IMR-90 (cell line): Measurements from ENCODE around the gene LIMS4. TPM values are rescaled to one million over a fixed set of nuclear protein-coding genes. Genes with fewer than 3 reads are reported as not detected.
"Not testable (repeated sequence)": the region's sequence is repeated elsewhere in the genome, so short reads cannot be mapped to it uniquely, and the experiment has no call there.

Experiments
- ATAC-seq: fragments of 200-7000 bp; cut with Tn5 transposase; 2 replicates; pipeline ENCODE4 v1.9.1; 2020; ENCODE audit warnings: low read depth, mild to moderate bottlenecking, moderate library complexity
- BruUV-seq: library from RNA; stranded (reverse); fragments of 400-500 nt; replicated peaks from 2 replicates; lab custom pipeline; 2021; lab: Mats Ljungman, UMichigan
- CTCF ChIA-PET: fragments of 300-600 bp; formaldehyde crosslinking; extraction: SDS; loops from one replicate; lab custom pipeline; 2021; ENCODE audit warnings: antibody characterized with exemption; lab: Yijun Ruan, JAX
- POLR2A ChIA-PET: fragments of 300-600 bp; sonication (Branson Sonifier 250); formaldehyde crosslinking; loops from one replicate; lab custom pipeline; 2022; ENCODE audit warnings: antibody characterized with exemption; ENCODE audit not compliant: unreplicated experiment; lab: Charles Lee
- DNase-seq: peaks from one replicate; pipeline ENCODE4 v3.0.0; 2013
- H2AFZ ChIP-seq: replicated peaks from 2 replicates; pipeline ENCODE3; 2013; ENCODE audit warnings: low read length, mild to moderate bottlenecking; ENCODE audit not compliant: poor library complexity
- H2AK5ac ChIP-seq: 2 replicates; pipeline ENCODE4 v1.6.1; 2013; ENCODE audit warnings: low read depth, low read length, inconsistent platforms
- H2AK9ac ChIP-seq: replicated peaks from 2 replicates; pipeline ENCODE3; 2013; ENCODE audit warnings: mild to moderate bottlenecking, low read depth, low read length, moderate library complexity; ENCODE audit not compliant: poor library complexity
- H2BK120ac ChIP-seq: 2 replicates; pipeline ENCODE4 v1.6.1; 2013; ENCODE audit warnings: low read depth, low read length, inconsistent platforms
- H2BK15ac ChIP-seq: 3 replicates; pipeline ENCODE4 v1.6.1; 2013; ENCODE audit warnings: low read depth, low read length, inconsistent platforms
- H2BK20ac ChIP-seq: 2 replicates; pipeline ENCODE4 v1.6.1; 2013; ENCODE audit warnings: low read depth, mild to moderate bottlenecking, inconsistent platforms, low read length, moderate library complexity
- H2BK5ac ChIP-seq: 2 replicates; pipeline ENCODE4 v1.6.1; 2013; ENCODE audit warnings: mild to moderate bottlenecking, low read depth, low read length, inconsistent platforms; ENCODE audit not compliant: poor library complexity, severe bottlenecking
- H3K14ac ChIP-seq: replicated peaks from 2 replicates; pipeline ENCODE4 v1.6.1; 2013; ENCODE audit warnings: low read depth, low read length, inconsistent platforms
- H3K18ac ChIP-seq: 2 replicates; pipeline ENCODE4 v1.6.1; 2013; ENCODE audit warnings: low read depth, low read length, control low read depth
- H3K23ac ChIP-seq: 2 replicates; pipeline ENCODE4 v1.6.1; 2013; ENCODE audit warnings: low read depth, low read length, inconsistent platforms
- H3K27ac ChIP-seq: 2 replicates; pipeline ENCODE4 v1.5.1; 2013; ENCODE audit warnings: mild to moderate bottlenecking, control low read depth, low read length; ENCODE audit not compliant: insufficient read depth
- H3K27me3 ChIP-seq: 2 replicates; pipeline ENCODE4 v1.6.1; 2013; ENCODE audit warnings: low read length; ENCODE audit not compliant: control insufficient read depth, insufficient read depth
- H3K36me3 ChIP-seq: 2 replicates; pipeline ENCODE4 v1.6.1; 2013; ENCODE audit warnings: low read length, mixed read lengths; ENCODE audit not compliant: control insufficient read depth, insufficient read depth
- H3K4ac ChIP-seq: 2 replicates; pipeline ENCODE4 v1.6.1; 2013; ENCODE audit warnings: low read depth, low read length, inconsistent platforms
- H3K4me1 ChIP-seq: 2 replicates; pipeline ENCODE4 v1.6.1; 2013; ENCODE audit warnings: low read length, mixed read lengths; ENCODE audit not compliant: control insufficient read depth, insufficient read depth
- H3K4me2 ChIP-seq: 2 replicates; pipeline ENCODE4 v1.6.1; 2013; ENCODE audit warnings: low read depth, mild to moderate bottlenecking, control low read depth, low read length, moderate library complexity
- H3K4me3 ChIP-seq: 2 replicates; pipeline ENCODE4 v1.5.1; 2013; ENCODE audit warnings: low read depth, mild to moderate bottlenecking, control low read depth, low read length, moderate library complexity; ENCODE audit not compliant: insufficient read depth
- H3K56ac ChIP-seq: 2 replicates; pipeline ENCODE4 v1.6.1; 2013; ENCODE audit warnings: low read length, inconsistent platforms; ENCODE audit not compliant: insufficient read depth; ENCODE audit errors: extremely low read depth
- H3K79me1 ChIP-seq, 2 experiments: 2 replicates each; pipeline ENCODE4 v1.6.1; 2013; ENCODE audit warnings: low read length in 2 of 2, inconsistent platforms in 1 of 2, low read depth in 1 of 2
- H3K9ac ChIP-seq: 2 replicates; pipeline ENCODE4 v1.6.1; 2013; ENCODE audit warnings: low read depth, low read length, control low read depth
- H3K9me1 ChIP-seq: 2 replicates; pipeline ENCODE4 v1.6.1; 2013; ENCODE audit warnings: low read length, inconsistent platforms; ENCODE audit not compliant: insufficient read depth
- H3K9me3 ChIP-seq: 2 replicates; pipeline ENCODE4 v1.6.1; 2013; ENCODE audit warnings: low read length; ENCODE audit not compliant: control insufficient read depth, insufficient read depth
- H4K20me1 ChIP-seq: 2 replicates; pipeline ENCODE4 v1.6.1; 2013; ENCODE audit warnings: low read length, inconsistent platforms; ENCODE audit not compliant: insufficient read depth
- H4K5ac ChIP-seq: 2 replicates; pipeline ENCODE4 v1.6.1; 2013; ENCODE audit warnings: mild to moderate bottlenecking, low read depth, low read length, control low read depth
- H4K8ac ChIP-seq, 2 experiments: 2 replicates each; pipeline ENCODE4 v1.6.1; 2013; ENCODE audit warnings: low read depth in 2 of 2, low read length in 2 of 2, control low read depth in 1 of 2, inconsistent platforms in 1 of 2
- H4K91ac ChIP-seq: 2 replicates; pipeline ENCODE4 v1.6.1; 2013; ENCODE audit warnings: low read depth, low read length, inconsistent platforms; ENCODE audit not compliant: insufficient read depth
- WGBS, 2 experiments: methylation state at CpG; one replicate each; pipeline versions ENCODE4 v1.1.5 to v1.1.7; 2013; ENCODE audit warnings: missing lambda C conversion rate in 2 of 2; ENCODE audit not compliant: insufficient read length in 1 of 2; ENCODE audit errors: extremely low coverage in 2 of 2; 5-methylcytosine and 5-hydroxymethylcytosine counted together
- dilution Hi-C: fragments of 300-500 bp; cut with HindIII; formaldehyde crosslinking; loops from one replicate; pipeline ENCODE4 v1.14.3; 2018; ENCODE audit warnings: low sequenced_read_pairs; ENCODE audit not compliant: unreplicated experiment
- in situ Hi-C: fragments of 300-500 bp; cut with MboI; formaldehyde crosslinking; loops from 3 replicates; pipeline ENCODE4 v1.14.3; 2019; ENCODE audit warnings: low sequenced_read_pairs, inconsistent platforms, mixed read lengths
- intact Hi-C: fragments of 100-400 bp; cut with micrococcal nuclease; formaldehyde crosslinking; loops from 2 replicates; pipeline ENCODE4 v1.10.0; 2022
- polyA plus RNA-seq, 3 experiments: library from polyadenylated mRNA; depleted of rRNA; stranded (reverse); fragments of >200 nt; gene quantifications; 2 replicates each; pipeline ENCODE4 v1.2.3, GENCODE V29; 2012; ENCODE audit warnings: low replicate concordance in 1 of 3
- total RNA-seq: library from RNA; depleted of rRNA; stranded (reverse); fragments of >200 nt; gene quantifications from 2 replicates; pipeline ENCODE4 v1.2.3, GENCODE V29; 2012

The LIMS4 gene
- total and polyA plus RNA-seq, 2 of the 4 experiments (the other 2 are of a cell fraction): 3.6 to 5.2 TPM

GRCh38 chr2:110441905-110442304 is 30.7 kb downstream of the LIMS4 start:
- BruUV-seq, H4K5ac ChIP-seq, H2BK5ac ChIP-seq, H3K9me1 ChIP-seq, H3K27me3 ChIP-seq, H4K20me1 ChIP-seq, H3K56ac ChIP-seq, H2AK5ac ChIP-seq, H3K4ac ChIP-seq, H3K14ac ChIP-seq, H2AK9ac ChIP-seq, dilution Hi-C loops, H4K91ac ChIP-seq, intact Hi-C loops, H4K8ac ChIP-seq, H2AFZ ChIP-seq, H2BK15ac ChIP-seq, DNase-seq, H3K18ac ChIP-seq, H3K23ac ChIP-seq, H3K9ac ChIP-seq, H3K4me2 ChIP-seq, H2BK120ac ChIP-seq, POLR2A ChIA-PET, in situ Hi-C loops, H3K79me1 ChIP-seq, H3K27ac ChIP-seq, H2BK20ac ChIP-seq, H3K4me1 ChIP-seq, H3K36me3 ChIP-seq, H3K4me3 ChIP-seq, H3K9me3 ChIP-seq, CTCF ChIA-PET: not testable (repeated sequence)
- ATAC-seq: peak; percentile 46
- no CpG with 5 or more reads among the region's 1 CpG for WGBS, 2 experiments

- in situ Hi-C loops, H3K27me3 ChIP-seq, dilution Hi-C loops, H4K20me1 ChIP-seq, H4K5ac ChIP-seq, H2BK15ac ChIP-seq, H2AFZ ChIP-seq, H3K36me3 ChIP-seq, H3K14ac ChIP-seq, BruUV-seq, H3K18ac ChIP-seq, H3K56ac ChIP-seq, H3K4ac ChIP-seq, H3K9me3 ChIP-seq, H3K9ac ChIP-seq, CTCF ChIA-PET, H3K23ac ChIP-seq, POLR2A ChIA-PET, H3K4me3 ChIP-seq, H4K91ac ChIP-seq, H2AK9ac ChIP-seq, H2BK20ac ChIP-seq, H2BK5ac ChIP-seq, H2BK120ac ChIP-seq, intact Hi-C loops, H3K27ac ChIP-seq, H3K79me1 ChIP-seq, H3K9me1 ChIP-seq, H2AK5ac ChIP-seq, H4K8ac ChIP-seq, DNase-seq, H3K4me1 ChIP-seq, H3K4me2 ChIP-seq: not testable (repeated sequence)
- no CpG with 5 or more reads among the region's 6 CpGs for WGBS, 2 experiments
- peak; percentile 80 for ATAC-seq
Observed at GRCh38 chr2:110434565-110434964, 38.1 kb downstream of the LIMS4 start.
